ENCODE data around the gene SH3BGRL2.
"Not testable (repeated sequence)": the region's sequence is repeated elsewhere in the genome, so short reads cannot be mapped to it uniquely, and the experiment has no call there.

GRCh38 chr6:79746325-79746724 is 115.2 kb downstream of the SH3BGRL2 start:
- not testable (repeated sequence) for TF ChIP-seq EP300 (IDR thresholded peaks at IDR 0.05)
- TF ChIP-seq, protein P1, sequence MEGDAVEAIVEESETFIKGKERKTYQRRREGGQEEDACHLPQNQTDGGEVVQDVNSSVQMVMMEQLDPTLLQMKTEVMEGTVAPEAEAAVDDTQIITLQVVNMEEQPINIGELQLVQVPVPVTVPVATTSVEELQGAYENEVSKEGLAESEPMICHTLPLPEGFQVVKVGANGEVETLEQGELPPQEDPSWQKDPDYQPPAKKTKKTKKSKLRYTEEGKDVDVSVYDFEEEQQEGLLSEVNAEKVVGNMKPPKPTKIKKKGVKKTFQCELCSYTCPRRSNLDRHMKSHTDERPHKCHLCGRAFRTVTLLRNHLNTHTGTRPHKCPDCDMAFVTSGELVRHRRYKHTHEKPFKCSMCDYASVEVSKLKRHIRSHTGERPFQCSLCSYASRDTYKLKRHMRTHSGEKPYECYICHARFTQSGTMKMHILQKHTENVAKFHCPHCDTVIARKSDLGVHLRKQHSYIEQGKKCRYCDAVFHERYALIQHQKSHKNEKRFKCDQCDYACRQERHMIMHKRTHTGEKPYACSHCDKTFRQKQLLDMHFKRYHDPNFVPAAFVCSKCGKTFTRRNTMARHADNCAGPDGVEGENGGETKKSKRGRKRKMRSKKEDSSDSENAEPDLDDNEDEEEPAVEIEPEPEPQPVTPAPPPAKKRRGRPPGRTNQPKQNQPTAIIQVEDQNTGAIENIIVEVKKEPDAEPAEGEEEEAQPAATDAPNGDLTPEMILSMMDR (IDR thresholded peaks at IDR 0.05) = not testable (repeated sequence)
